Epithelial cell of esophagus (primary cell): ENCODE results near the gene ANKRD60.

ENCODE experiments used
- DNase-seq: peaks from one replicate; pipeline ENCODE4 v3.0.0; 2010; ENCODE audit warnings: low read depth
- H3K4me3 ChIP-seq: 2 replicates; pipeline ENCODE4 v1.5.1; 2011; ENCODE audit warnings: mild to moderate bottlenecking, low read length, control low read depth
- TF ChIP-seq, protein P1 (sequence below): IDR thresholded peaks from 2 replicates; pipeline ENCODE4 v1.5.1; 2011; ENCODE audit warnings: low read depth, mild to moderate bottlenecking, low read length, control low read depth, inconsistent platforms; ENCODE audit not compliant: insufficient read depth; ENCODE audit errors: missing control alignments

ANKRD60 gene

DNA sequence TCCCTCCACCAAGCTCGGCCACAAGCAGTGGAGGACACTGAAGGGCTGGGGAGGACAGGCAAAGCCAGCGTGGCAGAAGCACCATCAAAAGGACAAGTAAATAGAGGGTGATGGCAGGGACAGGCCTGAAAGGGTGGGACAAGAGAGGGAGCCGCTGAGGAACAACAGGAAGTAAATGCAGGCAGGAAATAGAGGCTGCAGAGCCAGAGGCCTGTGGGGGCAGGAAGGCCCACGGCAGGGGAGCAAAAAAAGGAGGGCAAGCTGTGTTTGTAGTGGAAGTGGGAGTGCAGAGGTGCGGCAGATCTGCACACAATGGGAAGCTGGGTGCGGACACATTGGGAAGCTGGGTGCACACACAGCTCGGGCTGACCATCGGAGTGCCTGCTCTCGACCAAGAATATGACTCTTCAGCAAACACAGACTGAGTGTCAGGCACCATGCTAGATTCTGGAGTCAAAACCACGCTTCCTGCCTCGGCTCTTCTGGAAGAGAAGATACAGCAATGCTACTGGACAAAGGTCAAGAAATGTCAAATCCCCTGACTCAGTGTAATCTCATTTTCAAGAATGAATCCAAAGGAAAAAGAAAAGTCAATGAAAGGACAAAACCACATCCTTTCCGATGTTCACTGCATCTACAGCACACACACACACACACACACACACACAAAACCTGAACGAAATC is 40.6 kb upstream of the ANKRD60 start:
- no peak for DNase-seq

DNA sequence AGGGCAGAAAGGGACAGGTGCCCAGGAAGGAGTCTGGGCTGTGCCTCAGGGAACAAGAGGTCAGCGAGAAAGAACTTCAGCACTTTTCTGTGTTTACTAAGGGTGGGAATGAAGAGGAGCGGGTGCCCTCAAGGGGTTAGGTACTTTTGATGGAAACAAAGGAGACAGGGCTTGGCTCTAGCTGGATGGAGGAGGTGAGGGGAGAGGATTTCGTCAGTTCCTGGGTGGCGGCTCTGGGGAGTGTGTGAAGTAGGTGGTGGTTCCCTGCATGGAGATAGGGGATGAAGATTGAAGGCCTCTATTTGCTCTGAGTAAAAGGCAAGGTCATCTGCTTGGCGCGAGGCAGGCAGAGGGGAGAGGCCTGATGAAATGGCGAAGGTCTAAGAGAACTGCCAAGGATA is 40.0 kb upstream of the ANKRD60 start:
- no peak for DNase-seq
- TF ChIP-seq, protein P1, sequence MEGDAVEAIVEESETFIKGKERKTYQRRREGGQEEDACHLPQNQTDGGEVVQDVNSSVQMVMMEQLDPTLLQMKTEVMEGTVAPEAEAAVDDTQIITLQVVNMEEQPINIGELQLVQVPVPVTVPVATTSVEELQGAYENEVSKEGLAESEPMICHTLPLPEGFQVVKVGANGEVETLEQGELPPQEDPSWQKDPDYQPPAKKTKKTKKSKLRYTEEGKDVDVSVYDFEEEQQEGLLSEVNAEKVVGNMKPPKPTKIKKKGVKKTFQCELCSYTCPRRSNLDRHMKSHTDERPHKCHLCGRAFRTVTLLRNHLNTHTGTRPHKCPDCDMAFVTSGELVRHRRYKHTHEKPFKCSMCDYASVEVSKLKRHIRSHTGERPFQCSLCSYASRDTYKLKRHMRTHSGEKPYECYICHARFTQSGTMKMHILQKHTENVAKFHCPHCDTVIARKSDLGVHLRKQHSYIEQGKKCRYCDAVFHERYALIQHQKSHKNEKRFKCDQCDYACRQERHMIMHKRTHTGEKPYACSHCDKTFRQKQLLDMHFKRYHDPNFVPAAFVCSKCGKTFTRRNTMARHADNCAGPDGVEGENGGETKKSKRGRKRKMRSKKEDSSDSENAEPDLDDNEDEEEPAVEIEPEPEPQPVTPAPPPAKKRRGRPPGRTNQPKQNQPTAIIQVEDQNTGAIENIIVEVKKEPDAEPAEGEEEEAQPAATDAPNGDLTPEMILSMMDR: no peak
- no peak overlapping the region for H3K4me3 ChIP-seq

More for the DNA sequence above, 40.6 kb upstream of the ANKRD60 start:
- TF ChIP-seq, protein P1: no peak
- H3K4me3 ChIP-seq: no peak overlapping the region

DNA sequence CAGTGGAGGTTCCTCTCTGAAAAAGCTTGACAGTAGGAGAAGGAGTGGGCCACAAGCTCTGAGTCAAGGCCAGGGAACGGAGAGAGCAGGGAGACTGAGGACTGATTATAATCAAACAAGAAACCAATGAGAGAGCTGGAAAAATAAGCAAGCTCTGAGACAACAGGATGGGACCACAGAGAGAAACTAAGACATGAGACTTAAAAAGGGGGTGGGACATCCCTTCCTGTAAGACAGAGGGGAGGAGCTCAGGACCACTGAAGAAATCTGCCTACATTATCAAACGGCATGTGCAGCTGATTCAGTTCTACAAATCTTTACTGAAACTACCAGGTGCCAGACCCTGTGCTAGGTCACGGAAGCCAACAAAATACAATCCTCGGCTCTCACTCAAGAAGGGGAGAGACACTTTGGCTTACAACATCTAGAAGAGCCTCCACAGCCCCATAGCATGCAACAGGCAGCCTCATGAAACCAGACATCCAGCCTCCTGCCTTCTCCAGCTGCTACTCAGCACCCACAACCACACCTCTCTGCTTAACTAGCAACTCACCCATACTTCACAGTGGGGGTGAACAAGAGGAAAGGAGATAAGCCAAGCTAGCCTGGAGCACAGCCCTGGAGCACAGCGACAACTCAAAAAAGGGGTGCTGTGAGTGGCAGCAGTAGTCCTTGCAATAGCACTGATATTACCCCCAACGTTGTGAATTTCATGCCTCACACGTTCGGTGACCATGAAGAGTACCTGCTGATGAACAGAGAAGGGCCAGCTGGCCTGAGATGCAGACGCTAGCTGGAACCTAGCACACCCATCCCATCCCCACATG is 39.1 kb upstream of the ANKRD60 start:
- TF ChIP-seq, protein P1: no peak
- no peak for DNase-seq
- no peak overlapping the region for H3K4me3 ChIP-seq

DNA sequence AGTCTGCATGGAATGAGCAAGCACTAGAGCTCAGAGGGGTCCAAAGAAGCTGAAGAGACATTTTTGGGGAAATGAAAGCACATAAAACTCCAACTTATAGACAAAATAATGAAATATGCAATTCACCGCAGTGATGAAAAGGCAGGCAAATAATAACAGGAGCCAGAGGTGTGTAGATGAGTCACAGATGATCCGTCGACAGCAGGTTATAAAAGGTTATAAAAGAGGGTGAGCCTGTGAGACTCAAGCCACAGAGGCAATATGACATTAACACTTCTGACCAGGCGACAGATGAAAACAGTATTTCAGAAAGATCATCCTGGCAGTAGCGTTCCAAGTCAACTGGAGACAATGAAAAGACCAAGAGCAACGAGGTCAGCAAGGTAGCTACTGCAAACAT is 35.8 kb upstream of the ANKRD60 start:
- DNase-seq: peak; percentile 34
- TF ChIP-seq, protein P1: no peak
- H3K4me3 ChIP-seq: no peak overlapping the region

DNA sequence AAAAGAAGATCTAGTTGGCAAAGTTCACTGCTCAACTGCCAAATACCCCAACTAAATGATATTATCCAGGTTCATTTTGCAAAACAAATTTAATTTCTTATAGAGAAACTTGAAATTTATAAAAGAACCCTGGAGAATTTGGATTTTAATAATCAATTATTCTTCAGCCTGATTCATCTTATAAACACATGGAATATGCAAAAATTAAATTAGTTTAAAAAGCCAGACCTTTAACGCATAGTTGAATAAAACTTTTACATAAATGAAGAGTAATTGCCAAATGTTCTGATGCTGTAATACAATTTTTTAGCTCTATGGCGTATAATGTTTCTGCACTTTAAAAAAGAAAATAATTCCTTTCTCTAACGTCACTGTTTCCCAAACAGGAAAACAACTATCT is 33.2 kb upstream of the ANKRD60 start:
- no peak overlapping the region for H3K4me3 ChIP-seq
- TF ChIP-seq, protein P1: no peak
- DNase-seq: no peak

DNA sequence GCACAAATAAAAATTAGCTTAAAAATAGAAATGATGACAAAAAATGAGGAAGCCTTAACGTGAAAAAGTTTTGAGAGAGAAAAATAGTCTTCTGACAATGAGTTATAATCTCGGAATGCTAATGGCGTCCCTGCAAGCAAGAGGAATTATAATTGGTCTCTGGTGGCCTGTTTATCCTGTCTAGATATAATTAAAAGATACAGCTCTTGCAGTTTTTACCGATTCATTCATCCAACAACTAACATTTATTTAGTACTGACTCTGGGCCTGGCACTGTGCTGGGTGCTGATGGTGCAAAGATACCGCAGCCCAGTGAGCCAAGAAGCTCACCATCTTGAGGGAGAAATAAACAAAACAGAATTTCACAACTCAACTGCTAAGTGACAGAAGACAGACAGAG is 31.6 kb upstream of the ANKRD60 start:
- no peak for DNase-seq
- no peak overlapping the region for H3K4me3 ChIP-seq
- TF ChIP-seq, protein P1: no peak
